Measurements from ENCODE around the gene KNSTRN. TPM values are rescaled to one million over a fixed set of nuclear protein-coding genes. Genes with fewer than 3 reads are reported as not detected.

Gene KNSTRN
- total RNA-seq, 5 donors from 2014 or later (not counting 1 experiment from before 2014, with no cell fraction given) = 3.8 to 8.0 (median 6.2) TPM

GRCh38 chr15:40357723-40358470 is 24.6 kb upstream of the KNSTRN start, which contains the start of gene DISP2:
Gene DISP2, plus strand, starts transcription at chr15:40358219. Its CDS starts 103 bp downstream, at chr15:40358322.
- H3K36me3 Mint-ChIP-seq = peaks cover 17% of the 10 kb centered on the region
- peaks cover 2 to 6% of the 10 kb centered on the region in 2 donors for H3K36me3 ChIP-seq (ENCODE audit: control insufficient read depth in 2 of 2, extremely low read depth in 1 of 2, insufficient read depth in 1 of 2, low read length in 1 of 2)
- ATAC-seq (replicated peaks in 1 of 4) (peak; percentile 90 to 95 (median 94)), DNase-seq (peak; percentile 69 to 95 (median 84))
- peak within 1 kb of the TSS in 1 of 2 donors; percentile 34 for H3K27ac Mint-ChIP-seq
- ChIA-PET POLR2A (no interaction called here), CTCF (interaction anchor here in 1 of 2 donors (1.1 kb wide), 1 partner anchor 14 kb away, joined by 3 read pairs; no protein-coding TSS in a partner anchor)
- H3K4me1 Mint-ChIP-seq = peaks cover 12 to 22% (median 16%) of the 10 kb centered on the region in 3 donors
- peaks cover 0 to 16% of the 10 kb centered on the region in 2 donors for H3K27me3 Mint-ChIP-seq
- H3K4me3 Mint-ChIP-seq = peak within 1 kb of the TSS; percentile 82 to 83 (median 82)
- peaks cover 0 to 23% of the 10 kb centered on the region in 2 experiments for H3K27me3 ChIP-seq (replicated peaks in 1 of 2; ENCODE audit: control insufficient read depth in 2 of 2, extremely low read depth in 1 of 2, insufficient read depth in 2 of 2, low read length in 1 of 2)
- H3K9me3 Mint-ChIP-seq = no peaks in the 10 kb centered on the region
- H3K27ac ChIP-seq (ENCODE audit: low read length) = no peak within 1 kb of the TSS
- H3K4me1 ChIP-seq (ENCODE audit: control insufficient read depth in 1 of 2, extremely low read depth in 1 of 2, insufficient read depth in 2 of 2, low read length in 2 of 2) = peaks cover 2 to 18% of the 10 kb centered on the region in 2 experiments
- WGBS (ENCODE audit: insufficient coverage) = under 1% methylated on average over 79 of the region's 82 CpGs
- H3K4me3 ChIP-seq (ENCODE audit: control insufficient read depth in 1 of 2, extremely low read depth in 1 of 2, low read length in 1 of 2) = peak within 1 kb of the TSS; percentile 60 to 65
- no peaks in the 10 kb centered on the region for H3K9me3 ChIP-seq

DNA sequence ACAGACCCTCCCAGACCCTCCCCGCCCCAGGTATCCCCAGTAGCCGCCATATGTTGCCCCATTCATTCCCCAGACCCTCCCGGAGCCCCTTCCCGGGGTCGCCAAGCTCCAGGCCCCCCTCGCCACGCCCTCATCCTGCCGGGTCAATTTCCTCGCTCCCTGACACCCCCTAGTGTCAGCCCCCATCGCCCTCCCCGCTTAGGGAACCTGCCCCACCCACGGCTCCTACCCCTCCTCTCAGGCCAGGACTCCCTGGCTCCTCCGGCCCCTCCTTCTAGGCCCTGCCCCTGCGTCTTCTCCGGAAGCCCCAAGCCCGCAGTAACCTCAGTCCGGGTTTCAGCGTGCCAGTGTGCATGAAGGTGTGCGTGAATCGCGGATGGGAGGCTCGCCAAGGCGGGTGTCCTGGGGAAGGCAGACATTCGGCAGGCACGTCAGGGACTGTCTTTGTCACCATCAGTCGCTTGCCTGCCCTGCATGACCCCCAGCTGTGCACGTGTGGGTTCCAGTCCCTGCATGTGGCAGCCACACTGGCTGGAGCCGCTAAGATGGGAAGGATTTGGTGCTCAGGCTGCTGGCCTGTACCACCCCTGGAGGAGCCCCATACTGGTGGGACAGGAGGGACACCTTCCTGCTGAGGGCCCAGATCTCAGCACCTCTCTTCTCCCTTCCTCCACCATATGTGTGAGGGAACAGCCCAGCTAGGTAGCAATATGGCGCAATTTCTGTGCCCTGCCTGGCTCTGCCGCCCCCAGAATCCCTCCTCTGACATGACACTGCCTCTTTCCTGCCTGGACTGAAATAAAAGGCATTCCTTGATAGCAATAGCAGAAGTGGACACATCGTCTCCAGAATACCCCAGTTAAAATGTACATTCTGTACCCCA is 23.8 kb upstream of the KNSTRN start:
- ATAC-seq (replicated peaks in 1 of 4) (peak; percentile 26 to 52 (median 44)), DNase-seq (peak in 5 of 35 experiments; percentile 15 to 48 (median 39))
- peaks cover 2 to 6% of the 10 kb centered on the region in 2 donors for H3K36me3 ChIP-seq (ENCODE audit: control insufficient read depth in 2 of 2, extremely low read depth in 1 of 2, insufficient read depth in 1 of 2, low read length in 1 of 2)
- H3K9me3 ChIP-seq = no peaks in the 10 kb centered on the region
- peaks cover 0 to 19% of the 10 kb centered on the region in 2 experiments for H3K27me3 ChIP-seq (replicated peaks in 1 of 2; ENCODE audit: control insufficient read depth in 2 of 2, extremely low read depth in 1 of 2, insufficient read depth in 2 of 2, low read length in 1 of 2)
- Mint-ChIP-seq H3K27me3 (peaks cover 0 to 13% of the 10 kb centered on the region in 2 donors), H3K4me3 (peak overlapping the region; percentile 75 to 83 (median 78)), H3K27ac (no peak overlapping the region), H3K4me1 (peaks cover 12 to 22% (median 16%) of the 10 kb centered on the region in 3 donors), H3K9me3 (no peaks in the 10 kb centered on the region), H3K36me3 (peaks cover 17% of the 10 kb centered on the region)
- CTCF ChIA-PET = interaction anchor here in 1 of 2 donors (1.1 kb wide), 1 partner anchor 14 kb away, joined by 3 read pairs; no protein-coding TSS in a partner anchor
- POLR2A ChIA-PET = no interaction called here
- WGBS (ENCODE audit: insufficient coverage) = 11% methylated on average over 23 of the region's 31 CpGs
- H3K27ac ChIP-seq (ENCODE audit: low read length) = no peak overlapping the region
- peaks cover 2 to 19% of the 10 kb centered on the region in 2 experiments for H3K4me1 ChIP-seq (ENCODE audit: control insufficient read depth in 1 of 2, extremely low read depth in 1 of 2, insufficient read depth in 2 of 2, low read length in 2 of 2)
- peak overlapping the region; percentile 39 to 60 for H3K4me3 ChIP-seq (ENCODE audit: control insufficient read depth in 1 of 2, extremely low read depth in 1 of 2, low read length in 1 of 2)

DNA sequence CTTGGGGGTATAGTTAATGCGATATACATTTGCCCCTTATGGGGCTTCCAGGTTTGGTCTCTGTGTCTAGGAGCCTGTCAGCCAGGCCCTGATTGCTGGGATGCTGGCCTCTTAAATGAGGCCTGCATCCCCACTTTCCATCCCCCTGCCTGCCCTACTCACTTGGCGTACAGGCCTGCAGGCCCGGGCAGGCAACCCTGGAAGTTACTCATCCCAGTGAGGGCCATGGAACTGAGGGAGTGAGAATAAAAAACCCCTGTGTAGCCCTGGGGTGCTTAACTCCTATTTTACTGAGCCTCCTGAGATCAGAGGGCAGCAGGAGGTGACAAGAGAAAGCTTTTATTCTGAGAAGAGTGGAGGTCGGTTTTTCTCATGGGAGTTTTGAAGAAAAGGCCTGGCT is 22.5 kb upstream of the KNSTRN start:
- WGBS (ENCODE audit: insufficient coverage) = 90% methylated on average over 2 of the region's 4 CpGs
- no peaks in the 10 kb centered on the region for H3K9me3 Mint-ChIP-seq
- POLR2A ChIA-PET = no interaction called here

DNA sequence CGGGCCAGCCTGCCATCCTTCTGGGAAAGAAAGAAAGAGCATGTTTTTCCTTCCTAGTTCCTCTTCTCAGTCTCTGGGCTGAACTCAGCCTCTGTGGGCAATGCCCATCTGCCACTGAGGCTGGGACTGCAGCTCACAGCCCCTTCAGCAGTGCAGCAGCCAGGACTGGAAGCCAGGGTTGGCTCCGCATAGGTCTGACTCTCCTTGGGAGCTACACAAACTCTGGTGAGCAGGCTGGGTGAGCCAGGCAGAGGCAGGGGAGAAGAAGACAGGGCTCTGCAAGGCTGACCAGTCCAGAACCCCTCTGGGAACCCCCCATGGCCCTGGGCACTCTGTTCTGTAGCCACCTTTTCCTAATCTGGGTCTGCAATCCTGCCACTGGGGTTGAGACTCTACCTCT is 20.9 kb upstream of the KNSTRN start:
- no peaks in the 10 kb centered on the region for H3K9me3 ChIP-seq
- ChIA-PET POLR2A (no interaction called here), CTCF (no interaction called here)
- H3K4me1 Mint-ChIP-seq = peaks cover 22 to 30% (median 23%) of the 10 kb centered on the region in 3 donors
- H3K27ac ChIP-seq (ENCODE audit: low read length) = no peak overlapping the region
- no peak for DNase-seq
- H3K4me3 Mint-ChIP-seq = no peak overlapping the region
- peaks cover 0 to 8% of the 10 kb centered on the region in 2 experiments for H3K27me3 ChIP-seq (replicated peaks in 1 of 2; ENCODE audit: control insufficient read depth in 2 of 2, extremely low read depth in 1 of 2, insufficient read depth in 2 of 2, low read length in 1 of 2)
- 93% methylated on average over 2 of the region's 2 CpGs for WGBS (ENCODE audit: insufficient coverage)
- H3K36me3 ChIP-seq (ENCODE audit: control insufficient read depth in 2 of 2, extremely low read depth in 1 of 2, insufficient read depth in 1 of 2, low read length in 1 of 2) = peaks cover 2 to 6% of the 10 kb centered on the region in 2 donors
- H3K27me3 Mint-ChIP-seq = peaks cover 0 to 1% of the 10 kb centered on the region in 2 donors
- no peaks in the 10 kb centered on the region for H3K9me3 Mint-ChIP-seq
- no peak overlapping the region for H3K27ac Mint-ChIP-seq
- no peak overlapping the region for H3K4me3 ChIP-seq (ENCODE audit: control insufficient read depth in 1 of 2, extremely low read depth in 1 of 2, low read length in 1 of 2)
- H3K4me1 ChIP-seq (ENCODE audit: control insufficient read depth in 1 of 2, extremely low read depth in 1 of 2, insufficient read depth in 2 of 2, low read length in 2 of 2) = peaks cover 2 to 48% of the 10 kb centered on the region in 2 experiments
- H3K36me3 Mint-ChIP-seq = peaks cover 17% of the 10 kb centered on the region
- ATAC-seq (replicated peaks in 1 of 4) = no peak

More for the DNA sequence above, 22.5 kb upstream of the KNSTRN start:
- peaks cover 2 to 32% of the 10 kb centered on the region in 2 experiments for H3K4me1 ChIP-seq (ENCODE audit: control insufficient read depth in 1 of 2, extremely low read depth in 1 of 2, insufficient read depth in 2 of 2, low read length in 2 of 2)
- H3K27ac Mint-ChIP-seq = no peak overlapping the region
- peaks cover 12 to 22% (median 19%) of the 10 kb centered on the region in 3 donors for H3K4me1 Mint-ChIP-seq
- no peak overlapping the region for H3K4me3 ChIP-seq (ENCODE audit: control insufficient read depth in 1 of 2, extremely low read depth in 1 of 2, low read length in 1 of 2)
- H3K27ac ChIP-seq (ENCODE audit: low read length) = no peak overlapping the region
- CTCF ChIA-PET = no interaction called here
- H3K36me3 Mint-ChIP-seq = peaks cover 17% of the 10 kb centered on the region
- ATAC-seq (replicated peaks in 1 of 4) = no peak
- peaks cover 0 to 11% of the 10 kb centered on the region in 2 experiments for H3K27me3 ChIP-seq (replicated peaks in 1 of 2; ENCODE audit: control insufficient read depth in 2 of 2, extremely low read depth in 1 of 2, insufficient read depth in 2 of 2, low read length in 1 of 2)
- H3K9me3 ChIP-seq = no peaks in the 10 kb centered on the region
- H3K4me3 Mint-ChIP-seq = peak overlapping the region in 2 of 3 donors; percentile 13 to 83
- H3K27me3 Mint-ChIP-seq = peaks cover 0 to 7% of the 10 kb centered on the region in 2 donors
- H3K36me3 ChIP-seq (ENCODE audit: control insufficient read depth in 2 of 2, extremely low read depth in 1 of 2, insufficient read depth in 1 of 2, low read length in 1 of 2) = peaks cover 2 to 6% of the 10 kb centered on the region in 2 donors
- no peak for DNase-seq

DNA sequence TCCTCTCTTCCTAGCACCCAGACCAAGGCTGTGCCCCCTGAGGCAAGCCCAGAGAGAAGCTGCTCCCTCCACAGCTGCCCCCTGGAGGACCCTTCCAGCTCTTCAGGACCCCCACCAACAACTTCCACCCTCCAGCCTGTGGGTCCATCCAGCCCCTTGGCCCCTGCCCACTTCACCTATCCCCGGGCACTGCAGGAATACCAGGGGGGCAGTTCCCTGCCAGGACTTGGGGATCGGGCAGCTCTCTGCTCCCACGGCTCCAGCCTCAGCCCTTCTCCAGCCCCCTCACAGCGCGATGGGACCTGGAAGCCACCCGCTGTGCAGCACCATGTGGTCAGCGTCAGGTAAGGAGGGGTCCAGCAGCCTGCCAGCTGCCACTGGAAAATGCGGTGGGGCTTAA is 18.9 kb upstream of the KNSTRN start:
- Histone ChIP-seq H3K4me1 (ENCODE audit: control insufficient read depth in 1 of 2, extremely low read depth in 1 of 2, insufficient read depth in 2 of 2, low read length in 2 of 2) (peaks cover 10 to 51% of the 10 kb centered on the region in 2 experiments), H3K4me3 (ENCODE audit: control insufficient read depth in 1 of 2, extremely low read depth in 1 of 2, low read length in 1 of 2) (no peak overlapping the region), H3K27ac (ENCODE audit: low read length) (no peak overlapping the region), H3K36me3 (ENCODE audit: control insufficient read depth in 2 of 2, extremely low read depth in 1 of 2, insufficient read depth in 1 of 2, low read length in 1 of 2) (peaks cover 2 to 6% of the 10 kb centered on the region in 2 donors), H3K9me3 (no peaks in the 10 kb centered on the region), H3K27me3 (replicated peaks in 1 of 2; ENCODE audit: control insufficient read depth in 2 of 2, extremely low read depth in 1 of 2, insufficient read depth in 2 of 2, low read length in 1 of 2) (peaks cover 0 to 2% of the 10 kb centered on the region in 2 experiments)
- Mint-ChIP-seq H3K27ac (no peak overlapping the region), H3K4me1 (peaks cover 23 to 37% (median 31%) of the 10 kb centered on the region in 3 donors), H3K36me3 (peaks cover 17% of the 10 kb centered on the region), H3K4me3 (no peak overlapping the region), H3K27me3 (no peaks in the 10 kb centered on the region), H3K9me3 (no peaks in the 10 kb centered on the region)
- POLR2A ChIA-PET = no interaction called here
- WGBS (ENCODE audit: insufficient coverage) = 98% methylated on average over 6 of the region's 8 CpGs
- ATAC-seq (replicated peaks in 1 of 4) = no peak
- DNase-seq = no peak
- CTCF ChIA-PET = no interaction called here

DNA sequence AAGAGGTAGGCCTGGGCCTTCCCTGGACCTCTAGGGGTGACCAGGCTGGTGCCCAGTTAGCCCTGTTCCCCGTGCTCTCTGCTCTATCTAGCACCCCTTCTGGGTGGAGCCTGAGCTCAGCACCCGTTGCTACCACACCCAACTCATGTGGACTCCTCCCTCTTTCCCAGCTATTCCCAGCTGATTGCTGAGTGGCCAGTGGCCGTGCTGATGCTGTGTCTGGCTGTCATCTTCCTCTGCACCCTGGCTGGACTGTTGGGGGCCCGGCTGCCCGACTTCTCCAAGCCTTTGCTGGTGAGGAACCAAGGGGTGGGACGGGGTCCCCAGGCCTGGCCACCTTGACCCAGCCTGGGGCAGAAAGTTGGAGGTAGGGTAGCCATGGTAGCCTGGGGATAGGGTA is 18.3 kb upstream of the KNSTRN start:
- Mint-ChIP-seq H3K27me3 (no peaks in the 10 kb centered on the region), H3K4me1 (peaks cover 18 to 32% (median 28%) of the 10 kb centered on the region in 3 donors), H3K9me3 (no peaks in the 10 kb centered on the region), H3K36me3 (peaks cover 17% of the 10 kb centered on the region), H3K4me3 (no peak overlapping the region), H3K27ac (no peak overlapping the region)
- no peak overlapping the region for H3K4me3 ChIP-seq (ENCODE audit: control insufficient read depth in 1 of 2, extremely low read depth in 1 of 2, low read length in 1 of 2)
- WGBS (ENCODE audit: insufficient coverage) = 92% methylated on average over 5 of the region's 6 CpGs
- ChIA-PET CTCF (no interaction called here), POLR2A (no interaction called here)
- ATAC-seq (replicated peaks in 1 of 4) (no peak), DNase-seq (no peak)
- peaks cover 8 to 48% of the 10 kb centered on the region in 2 experiments for H3K4me1 ChIP-seq (ENCODE audit: control insufficient read depth in 1 of 2, extremely low read depth in 1 of 2, insufficient read depth in 2 of 2, low read length in 2 of 2)
- H3K27me3 ChIP-seq (replicated peaks in 1 of 2; ENCODE audit: control insufficient read depth in 2 of 2, extremely low read depth in 1 of 2, insufficient read depth in 2 of 2, low read length in 1 of 2) = no peaks in the 10 kb centered on the region
- no peaks in the 10 kb centered on the region for H3K9me3 ChIP-seq
- H3K36me3 ChIP-seq (ENCODE audit: control insufficient read depth in 2 of 2, extremely low read depth in 1 of 2, insufficient read depth in 1 of 2, low read length in 1 of 2) = peaks cover 2 to 6% of the 10 kb centered on the region in 2 donors
- H3K27ac ChIP-seq (ENCODE audit: low read length) = no peak overlapping the region
